ENCODE measurements around the gene PHF12. TPM values are rescaled to one million over a fixed set of nuclear protein-coding genes. Genes with fewer than 3 reads are reported as not detected.

The PHF12 gene
- total and polyA plus RNA-seq, 2 of the 13 experiments (the other 11 are each of a cell fraction or from before 2014, with no cell fraction given): 9.8 to 17.1 TPM

DNA sequence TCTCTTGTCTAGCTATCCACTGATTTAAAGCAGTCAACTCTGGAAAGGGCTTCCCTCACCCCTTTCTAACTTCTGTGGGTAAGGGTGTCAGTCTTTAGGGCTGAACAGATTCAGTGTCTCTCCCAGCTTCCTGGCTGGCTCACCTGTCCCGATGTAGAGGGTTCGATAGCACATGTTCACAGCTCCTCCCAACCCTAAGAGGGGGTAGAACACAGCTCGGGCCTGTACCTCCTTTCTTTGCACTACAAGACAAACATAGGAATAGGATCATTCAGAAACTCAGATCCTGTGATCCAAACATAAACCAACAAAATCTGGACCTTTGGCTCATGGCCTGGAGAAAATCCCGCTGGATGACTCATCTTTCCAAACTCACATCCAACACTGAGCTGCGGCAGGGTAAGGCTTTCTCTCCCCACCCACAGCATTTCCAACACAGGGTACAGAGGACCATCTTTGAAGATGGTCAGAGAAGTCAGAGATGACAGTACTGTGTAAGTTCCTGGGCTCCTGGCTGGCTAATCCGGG, 42.6 kb downstream of the PHF12 start (continued):
- TF ChIP-seq, protein P1, sequence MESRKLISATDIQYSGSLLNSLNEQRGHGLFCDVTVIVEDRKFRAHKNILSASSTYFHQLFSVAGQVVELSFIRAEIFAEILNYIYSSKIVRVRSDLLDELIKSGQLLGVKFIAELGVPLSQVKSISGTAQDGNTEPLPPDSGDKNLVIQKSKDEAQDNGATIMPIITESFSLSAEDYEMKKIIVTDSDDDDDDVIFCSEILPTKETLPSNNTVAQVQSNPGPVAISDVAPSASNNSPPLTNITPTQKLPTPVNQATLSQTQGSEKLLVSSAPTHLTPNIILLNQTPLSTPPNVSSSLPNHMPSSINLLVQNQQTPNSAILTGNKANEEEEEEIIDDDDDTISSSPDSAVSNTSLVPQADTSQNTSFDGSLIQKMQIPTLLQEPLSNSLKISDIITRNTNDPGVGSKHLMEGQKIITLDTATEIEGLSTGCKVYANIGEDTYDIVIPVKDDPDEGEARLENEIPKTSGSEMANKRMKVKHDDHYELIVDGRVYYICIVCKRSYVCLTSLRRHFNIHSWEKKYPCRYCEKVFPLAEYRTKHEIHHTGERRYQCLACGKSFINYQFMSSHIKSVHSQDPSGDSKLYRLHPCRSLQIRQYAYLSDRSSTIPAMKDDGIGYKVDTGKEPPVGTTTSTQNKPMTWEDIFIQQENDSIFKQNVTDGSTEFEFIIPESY (CRISPR knock-in tag; IDR thresholded peaks at IDR 0.05): peak; percentile 13; the same call in 1 of the 2 replicates
- TF ChIP-seq, protein P2, sequence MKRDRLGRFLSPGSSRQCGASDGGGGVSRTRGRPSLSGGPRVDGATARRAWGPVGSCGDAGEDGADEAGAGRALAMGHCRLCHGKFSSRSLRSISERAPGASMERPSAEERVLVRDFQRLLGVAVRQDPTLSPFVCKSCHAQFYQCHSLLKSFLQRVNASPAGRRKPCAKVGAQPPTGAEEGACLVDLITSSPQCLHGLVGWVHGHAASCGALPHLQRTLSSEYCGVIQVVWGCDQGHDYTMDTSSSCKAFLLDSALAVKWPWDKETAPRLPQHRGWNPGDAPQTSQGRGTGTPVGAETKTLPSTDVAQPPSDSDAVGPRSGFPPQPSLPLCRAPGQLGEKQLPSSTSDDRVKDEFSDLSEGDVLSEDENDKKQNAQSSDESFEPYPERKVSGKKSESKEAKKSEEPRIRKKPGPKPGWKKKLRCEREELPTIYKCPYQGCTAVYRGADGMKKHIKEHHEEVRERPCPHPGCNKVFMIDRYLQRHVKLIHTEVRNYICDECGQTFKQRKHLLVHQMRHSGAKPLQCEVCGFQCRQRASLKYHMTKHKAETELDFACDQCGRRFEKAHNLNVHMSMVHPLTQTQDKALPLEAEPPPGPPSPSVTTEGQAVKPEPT (CRISPR knock-in tag; IDR thresholded peaks at IDR 0.05; ENCODE audit: low read depth): no peak
- TF ChIP-seq KAT8 (CRISPR knock-in tag; IDR thresholded peaks at IDR 0.05) (no peak), MIER2 (CRISPR knock-in tag; IDR thresholded peaks at IDR 0.05) (no peak), ZBTB20 (CRISPR knock-in tag; IDR thresholded peaks at IDR 0.05; ENCODE audit: borderline replicate concordance, low read depth) (0 out of 2 replicates have a peak, but pooled peaks have one; percentile 28), MXI1 (IDR thresholded peaks at IDR 0.05; ENCODE audit: borderline replicate concordance, low read depth, low read length) (peak; percentile 38; the same call in 1 of the 3 replicates), ZNF713 (CRISPR knock-in tag; IDR thresholded peaks at IDR 0.05) (no peak), JUNB (CRISPR knock-in tag; IDR thresholded peaks at IDR 0.05; ENCODE audit: borderline replicate concordance) (peak; percentile 25; the same call in 1 of the 2 replicates), ZNF598 (CRISPR knock-in tag; IDR thresholded peaks at IDR 0.05; ENCODE audit: borderline replicate concordance) (no peak), POLR2AphosphoS2 (IDR thresholded peaks at IDR 0.05; ENCODE audit: low read depth, low read length) (no peak), TEAD3 (CRISPR knock-in tag; optimal IDR thresholded peaks at IDR 0.05; ENCODE audit: borderline replicate concordance) (peak; percentile 44), IRF2 (CRISPR knock-in tag; IDR thresholded peaks at IDR 0.05) (no peak), GATAD2A (CRISPR knock-in tag; IDR thresholded peaks at IDR 0.05) (peak; percentile 33; the same call in 1 of the 2 replicates), ZBTB8A (CRISPR knock-in tag; IDR thresholded peaks at IDR 0.05; ENCODE audit: borderline replicate concordance, low read depth) (no peak), YEATS2 (CRISPR knock-in tag; IDR thresholded peaks at IDR 0.05; ENCODE audit: borderline replicate concordance) (peak; percentile 33; the same call in 1 of the 2 replicates), SRF (IDR thresholded peaks at IDR 0.05; ENCODE audit: low read depth, low read length) (no peak), RELA (CRISPR knock-in tag; IDR thresholded peaks at IDR 0.05) (no peak), ZFP82 (CRISPR knock-in tag; IDR thresholded peaks at IDR 0.05; ENCODE audit: borderline replicate concordance) (no peak), ZZZ3 (CRISPR knock-in tag; IDR thresholded peaks at IDR 0.05; ENCODE audit: borderline replicate concordance) (no peak), HES4 (CRISPR knock-in tag; IDR thresholded peaks at IDR 0.05; ENCODE audit: borderline replicate concordance) (no peak), SIN3A (IDR thresholded peaks at IDR 0.05; ENCODE audit: borderline replicate concordance, low read depth, low read length) (no peak), ZNF674 (CRISPR knock-in tag; IDR thresholded peaks at IDR 0.05; ENCODE audit: low read depth) (no peak), EED (CRISPR knock-in tag; IDR thresholded peaks at IDR 0.05) (no peak), SRSF9 (IDR thresholded peaks at IDR 0.05; ENCODE audit: borderline replicate concordance, insufficient read depth, low read depth, low read length, poor library complexity, severe bottlenecking) (no peak)
- TF ChIP-seq, protein P3, sequence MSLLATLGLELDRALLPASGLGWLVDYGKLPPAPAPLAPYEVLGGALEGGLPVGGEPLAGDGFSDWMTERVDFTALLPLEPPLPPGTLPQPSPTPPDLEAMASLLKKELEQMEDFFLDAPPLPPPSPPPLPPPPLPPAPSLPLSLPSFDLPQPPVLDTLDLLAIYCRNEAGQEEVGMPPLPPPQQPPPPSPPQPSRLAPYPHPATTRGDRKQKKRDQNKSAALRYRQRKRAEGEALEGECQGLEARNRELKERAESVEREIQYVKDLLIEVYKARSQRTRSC (CRISPR knock-in tag; IDR thresholded peaks at IDR 0.05; ENCODE audit: low read depth): no peak
- TF ChIP-seq, protein P4, sequence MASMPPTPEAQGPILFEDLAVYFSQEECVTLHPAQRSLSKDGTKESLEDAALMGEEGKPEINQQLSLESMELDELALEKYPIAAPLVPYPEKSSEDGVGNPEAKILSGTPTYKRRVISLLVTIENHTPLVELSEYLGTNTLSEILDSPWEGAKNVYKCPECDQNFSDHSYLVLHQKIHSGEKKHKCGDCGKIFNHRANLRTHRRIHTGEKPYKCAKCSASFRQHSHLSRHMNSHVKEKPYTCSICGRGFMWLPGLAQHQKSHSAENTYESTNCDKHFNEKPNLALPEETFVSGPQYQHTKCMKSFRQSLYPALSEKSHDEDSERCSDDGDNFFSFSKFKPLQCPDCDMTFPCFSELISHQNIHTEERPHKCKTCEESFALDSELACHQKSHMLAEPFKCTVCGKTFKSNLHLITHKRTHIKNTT (CRISPR knock-in tag; IDR thresholded peaks at IDR 0.05): no peak
